Activated CD4-positive, alpha-beta T cell treated with anti-CD3 and anti-CD28 coated beads, Interleukin-2, amount 10 ng/mL, durations not matched to agents 24 days and 14 days (primary cell): ENCODE measurements around the gene LEUTX. TPM values are rescaled to one million over a fixed set of nuclear protein-coding genes. Genes with fewer than 3 reads are reported as not detected.
"Not testable (repeated sequence)": the region's sequence is repeated elsewhere in the genome, so short reads cannot be mapped to it uniquely, and the experiment has no call there.

Experiments
- DNase-seq: peaks from one replicate; pipeline ENCODE4 v3.0.0; 2022
- H3K27ac Mint-ChIP-seq: one replicate; pipeline ENCODE4 v1.8.0; 2022; ENCODE audit warnings: mild to moderate bottlenecking, mixed read lengths
- H3K27me3 Mint-ChIP-seq: one replicate; pipeline ENCODE4 v1.8.0; 2022; ENCODE audit warnings: mixed read lengths
- H3K36me3 Mint-ChIP-seq: one replicate; pipeline ENCODE4 v1.8.0; 2022; ENCODE audit warnings: low read depth, mild to moderate bottlenecking, mixed read lengths
- H3K4me1 Mint-ChIP-seq: one replicate; pipeline ENCODE4 v1.8.0; 2021; ENCODE audit warnings: mixed read lengths
- H3K4me3 Mint-ChIP-seq: one replicate; pipeline ENCODE4 v1.8.0; 2022; ENCODE audit warnings: mild to moderate bottlenecking, moderate library complexity, mixed read lengths
- H3K9me3 Mint-ChIP-seq: one replicate; pipeline ENCODE4 v1.8.0; 2021; ENCODE audit warnings: mixed read lengths
- intact Hi-C: fragments of 100-400 bp; cut with micrococcal nuclease; formaldehyde crosslinking; loops from one replicate; pipeline ENCODE4 v1.15.1; 2023
- total RNA-seq: library from RNA; stranded (reverse); gene quantifications from 2 replicates; pipeline ENCODE4 v1.2.3, GENCODE V29; 2022

LEUTX gene
- total RNA-seq, 1 donor from 2014 or later = not detected

DNA sequence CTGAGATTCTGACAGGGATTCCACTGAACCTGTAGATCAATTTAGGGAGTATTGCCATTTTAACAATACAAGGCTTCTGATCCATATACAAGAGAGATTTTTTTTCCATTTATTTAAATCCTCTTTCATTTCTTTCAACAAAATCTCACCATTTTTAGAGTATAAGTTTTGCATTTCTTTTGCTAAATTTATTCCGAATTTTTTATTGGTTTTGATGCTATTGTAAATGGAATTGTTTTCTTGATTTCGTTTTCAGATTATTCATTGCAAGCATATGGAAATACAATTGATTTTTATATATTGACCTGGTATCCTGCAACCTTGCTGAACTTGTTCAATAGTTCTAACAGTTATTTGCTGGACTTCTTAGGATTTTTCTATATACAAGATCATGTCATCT, 18.4 kb downstream of the LEUTX start:
- Mint-ChIP-seq H3K9me3 (no peaks in the 10 kb centered on the region), H3K27me3 (peaks cover 25% of the 10 kb centered on the region), H3K27ac (no peak overlapping the region), H3K4me1 (peaks cover 11% of the 10 kb centered on the region), H3K4me3 (no peak overlapping the region), H3K36me3 (no peaks in the 10 kb centered on the region)
- intact Hi-C loops = no loop called here
- no peak for DNase-seq

DNA sequence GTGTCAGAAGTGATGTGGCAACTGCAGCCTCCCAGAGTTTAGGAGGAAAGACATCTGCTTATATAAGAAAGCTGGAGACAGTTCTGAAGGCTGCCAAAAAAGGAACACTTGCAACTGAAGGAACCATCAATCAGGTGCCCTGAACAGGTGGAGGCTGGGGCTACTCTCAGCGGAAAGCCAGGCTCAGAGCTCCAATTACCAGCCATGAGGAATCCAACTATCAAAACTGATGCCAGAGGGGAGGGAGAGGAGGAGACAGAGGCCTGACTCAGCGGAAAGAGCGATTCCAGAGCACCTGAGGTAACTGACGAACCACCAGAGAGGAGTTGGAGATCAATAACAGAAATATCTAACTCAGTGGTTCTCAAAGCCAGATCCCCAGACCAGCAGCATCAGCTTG, 24.3 kb downstream of the LEUTX start:
- DNase-seq = no peak
- H3K9me3 Mint-ChIP-seq = no peaks in the 10 kb centered on the region
- no peak overlapping the region for H3K27ac Mint-ChIP-seq
- H3K4me1 Mint-ChIP-seq = no peaks in the 10 kb centered on the region
- intact Hi-C loops = no loop called here
- no peak overlapping the region for H3K4me3 Mint-ChIP-seq
- H3K27me3 Mint-ChIP-seq = peaks cover 13% of the 10 kb centered on the region
- H3K36me3 Mint-ChIP-seq = no peaks in the 10 kb centered on the region

DNA sequence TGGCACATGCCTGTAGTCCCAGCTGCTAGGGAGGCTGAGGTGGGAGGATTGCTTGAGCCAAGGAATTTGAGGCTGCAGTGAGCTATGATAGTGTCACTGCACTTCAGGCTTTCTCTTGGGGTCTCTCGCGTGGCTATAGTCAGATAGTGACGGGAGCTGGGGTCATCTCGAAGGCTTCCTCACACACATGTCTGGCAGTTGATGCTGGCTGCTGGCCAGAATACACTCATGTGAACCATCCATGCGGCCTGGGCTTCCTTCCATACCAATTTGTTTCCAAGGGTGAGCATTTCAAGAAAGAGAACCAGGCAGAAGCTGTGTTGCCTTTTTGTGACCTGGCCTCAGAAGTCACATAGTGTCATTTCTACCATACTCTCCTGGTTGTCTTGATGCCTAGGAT, 26.4 kb downstream of the LEUTX start:
- Mint-ChIP-seq H3K4me3 (no peak overlapping the region), H3K27ac (no peak overlapping the region), H3K9me3 (no peaks in the 10 kb centered on the region), H3K36me3 (no peaks in the 10 kb centered on the region), H3K27me3 (peaks cover 12% of the 10 kb centered on the region), H3K4me1 (no peaks in the 10 kb centered on the region)
- intact Hi-C loops = no loop called here
- DNase-seq = no peak

DNA sequence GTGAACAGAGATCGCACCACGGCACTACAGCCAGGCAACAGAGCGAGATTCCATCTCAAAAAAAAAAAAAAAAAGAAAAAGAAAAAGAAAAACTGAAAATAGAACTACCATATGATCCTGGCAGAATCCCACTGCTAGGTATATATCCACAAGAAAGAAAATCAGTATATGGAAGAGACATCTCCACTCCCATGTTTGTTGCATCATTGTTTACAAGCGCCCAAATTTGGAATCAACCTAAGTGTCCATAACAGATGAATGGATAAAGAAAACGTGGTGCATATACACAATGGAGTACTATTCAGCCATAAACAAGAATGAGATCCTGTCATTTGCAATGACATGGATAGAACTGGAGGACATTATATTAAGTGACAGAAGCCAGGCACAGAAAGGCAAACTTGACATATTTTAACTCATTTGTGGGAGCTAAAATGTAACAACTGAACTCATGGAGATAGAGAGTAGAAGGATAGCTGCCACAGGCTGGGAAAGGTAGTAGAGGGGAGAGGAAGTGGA, 29.3 kb downstream of the LEUTX start:
- Mint-ChIP-seq H3K27ac (no peak overlapping the region), H3K4me3 (no peak overlapping the region), H3K9me3 (no peaks in the 10 kb centered on the region), H3K36me3 (no peaks in the 10 kb centered on the region), H3K4me1 (no peaks in the 10 kb centered on the region), H3K27me3 (peaks cover 5% of the 10 kb centered on the region)
- no peak for DNase-seq
- intact Hi-C loops = no loop called here

DNA sequence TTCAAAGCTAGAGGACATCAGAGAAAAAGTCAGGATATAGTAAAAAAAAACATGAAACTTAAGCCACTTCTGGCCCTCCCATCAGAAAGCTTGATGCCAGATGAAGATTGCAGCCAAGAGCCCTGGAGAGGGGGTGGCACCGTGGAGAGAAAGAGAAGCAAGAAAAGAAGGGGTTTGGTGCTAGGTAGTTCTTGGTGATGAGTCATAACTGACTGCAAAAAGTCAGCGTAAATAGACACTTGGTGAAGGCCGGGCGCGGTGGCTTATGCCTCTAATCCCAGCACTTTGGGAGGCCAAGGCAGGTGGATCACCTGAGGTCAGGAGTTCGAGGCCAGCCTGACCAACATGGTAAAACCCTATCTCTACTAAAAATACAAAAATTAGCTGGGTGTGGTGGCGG, 30.0 kb downstream of the LEUTX start:
- H3K27me3 Mint-ChIP-seq, DNase-seq, H3K36me3 Mint-ChIP-seq, H3K9me3 Mint-ChIP-seq, intact Hi-C loops, H3K4me3 Mint-ChIP-seq, H3K4me1 Mint-ChIP-seq, H3K27ac Mint-ChIP-seq: not testable (repeated sequence)

DNA sequence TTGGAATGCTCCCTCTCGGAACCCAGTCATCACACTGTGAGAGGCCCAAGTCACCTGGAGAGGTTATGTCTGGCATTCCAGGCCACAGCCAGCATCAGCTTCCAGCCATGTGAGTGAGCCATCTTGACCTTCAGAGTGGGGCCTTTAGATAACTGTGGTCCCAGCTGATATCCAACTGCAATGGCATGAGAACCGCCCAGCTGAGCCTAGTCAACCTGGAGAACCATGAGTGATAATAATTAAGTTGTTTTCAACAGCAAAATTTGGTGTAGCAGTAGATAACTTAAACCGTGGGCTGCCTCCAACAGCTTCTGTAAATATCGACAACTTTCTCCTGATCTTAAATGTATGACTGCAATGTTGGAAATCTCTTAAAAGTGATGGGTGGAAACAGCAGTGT, 30.7 kb downstream of the LEUTX start:
- Mint-ChIP-seq H3K27ac (no peak overlapping the region), H3K27me3 (peaks cover 4% of the 10 kb centered on the region), H3K9me3 (no peaks in the 10 kb centered on the region), H3K4me3 (no peak overlapping the region), H3K4me1 (no peaks in the 10 kb centered on the region), H3K36me3 (no peaks in the 10 kb centered on the region)
- intact Hi-C loops = no loop called here
- no peak for DNase-seq

DNA sequence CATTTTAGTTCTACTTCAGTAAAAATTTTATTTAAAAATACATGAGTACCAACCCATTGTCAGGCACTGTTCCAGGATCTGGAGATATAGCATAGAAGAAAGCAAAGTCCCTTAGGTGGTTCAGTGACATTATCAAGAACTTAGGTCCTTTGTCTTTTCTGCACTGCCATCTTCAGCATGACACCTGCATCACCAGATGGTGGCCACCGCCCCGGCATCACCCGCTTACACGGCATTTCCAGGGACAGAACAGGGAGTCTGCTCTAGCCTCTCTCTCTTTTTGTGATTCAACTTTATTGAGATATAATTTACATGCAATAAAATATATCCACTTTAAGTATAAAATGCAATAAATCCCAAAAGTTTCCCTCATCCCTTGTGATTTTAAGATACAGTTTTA, 31.8 kb downstream of the LEUTX start:
- peaks cover 4% of the 10 kb centered on the region for H3K27me3 Mint-ChIP-seq
- H3K4me3 Mint-ChIP-seq = no peak overlapping the region
- no peaks in the 10 kb centered on the region for H3K36me3 Mint-ChIP-seq
- H3K4me1 Mint-ChIP-seq = no peaks in the 10 kb centered on the region
- DNase-seq = no peak
- H3K9me3 Mint-ChIP-seq = no peaks in the 10 kb centered on the region
- H3K27ac Mint-ChIP-seq = no peak overlapping the region
- intact Hi-C loops = no loop called here

DNA sequence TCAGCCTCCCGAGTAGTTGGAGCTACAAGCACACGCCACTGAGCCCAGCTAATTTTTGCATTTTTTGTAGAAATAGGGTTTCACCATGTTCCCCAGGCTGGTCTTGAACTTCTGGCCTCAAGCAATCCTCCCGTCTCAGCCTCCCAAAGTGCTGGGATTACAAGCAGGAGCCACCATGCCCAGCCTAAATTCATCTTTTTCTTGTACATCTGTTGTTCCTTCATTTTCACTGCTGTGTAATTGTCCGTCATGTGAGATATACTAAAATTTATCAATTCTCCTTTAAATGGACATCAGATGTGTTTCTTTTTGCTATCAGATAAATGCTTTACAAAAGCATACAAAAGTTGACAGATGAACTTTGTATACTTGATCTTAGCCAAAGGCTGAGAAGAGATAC, 32.4 kb downstream of the LEUTX start:
- no peak for DNase-seq
- no peak overlapping the region for H3K4me3 Mint-ChIP-seq
- H3K27me3 Mint-ChIP-seq = peaks cover 2% of the 10 kb centered on the region
- peaks cover 2% of the 10 kb centered on the region for H3K4me1 Mint-ChIP-seq
- H3K36me3 Mint-ChIP-seq = peaks cover 2% of the 10 kb centered on the region
- intact Hi-C loops = no loop called here
- no peaks in the 10 kb centered on the region for H3K9me3 Mint-ChIP-seq
- H3K27ac Mint-ChIP-seq = no peak overlapping the region

DNA sequence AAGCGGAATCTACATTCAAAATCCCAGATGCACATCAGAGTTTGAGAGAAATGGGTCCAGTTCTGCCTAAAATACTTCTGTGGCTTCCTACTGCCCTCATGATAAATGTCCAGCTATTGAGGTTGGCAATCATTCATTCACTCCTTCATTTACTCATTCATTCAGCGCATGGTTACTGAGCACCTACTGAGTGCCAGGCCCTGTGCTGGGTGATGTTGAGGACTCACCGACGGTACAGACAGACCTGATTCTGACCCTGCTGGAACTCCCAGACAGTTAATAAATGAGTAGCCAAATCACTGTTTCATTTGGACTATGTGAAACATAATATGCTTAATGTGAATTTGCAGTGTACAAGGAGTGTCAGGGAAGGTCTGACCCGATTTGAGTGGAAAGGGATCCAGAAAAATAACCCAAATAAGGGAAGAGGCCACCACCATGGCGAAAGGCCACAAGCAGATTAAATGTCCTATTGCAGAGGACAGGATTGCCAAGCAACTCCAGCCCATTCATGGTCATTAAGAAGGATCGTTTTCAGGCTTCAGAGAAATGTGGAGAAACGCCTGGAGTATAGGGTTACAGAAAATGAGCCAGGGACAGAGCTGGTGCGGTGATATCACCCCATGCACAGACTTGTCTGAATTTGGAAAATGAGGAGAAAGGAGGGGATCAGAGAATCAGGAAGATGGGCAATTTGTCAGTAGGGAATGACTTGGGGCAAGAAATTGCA, 34.8 kb downstream of the LEUTX start:
- Mint-ChIP-seq H3K36me3 (peaks cover 2% of the 10 kb centered on the region), H3K4me1 (peaks cover 5% of the 10 kb centered on the region), H3K27me3 (no peaks in the 10 kb centered on the region), H3K9me3 (no peaks in the 10 kb centered on the region), H3K4me3 (no peak overlapping the region), H3K27ac (no peak overlapping the region)
- DNase-seq = no peak
- intact Hi-C loops = no loop called here

DNA sequence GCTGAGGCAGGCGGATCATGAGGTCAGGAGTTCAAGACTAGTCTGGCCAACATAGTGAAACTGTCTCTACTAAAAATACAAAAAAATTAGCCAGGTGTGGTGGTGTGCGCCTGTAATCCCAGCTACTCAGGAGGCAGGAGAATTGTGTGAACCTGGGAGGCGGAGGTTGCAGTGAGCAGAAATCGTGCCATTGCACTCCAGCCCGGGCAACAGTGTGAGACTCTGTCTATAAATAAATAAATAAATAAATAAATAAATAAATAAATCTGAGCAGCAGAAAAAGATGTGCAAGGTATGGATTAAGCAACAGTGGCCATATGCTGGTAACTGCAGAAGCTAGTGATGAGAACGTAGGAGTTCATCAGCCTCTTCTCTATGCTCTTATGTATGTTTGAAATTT, 35.5 kb downstream of the LEUTX start:
- H3K27me3 Mint-ChIP-seq, intact Hi-C loops, H3K4me3 Mint-ChIP-seq, H3K9me3 Mint-ChIP-seq, H3K27ac Mint-ChIP-seq, H3K4me1 Mint-ChIP-seq, DNase-seq, H3K36me3 Mint-ChIP-seq: not testable (repeated sequence)

DNA sequence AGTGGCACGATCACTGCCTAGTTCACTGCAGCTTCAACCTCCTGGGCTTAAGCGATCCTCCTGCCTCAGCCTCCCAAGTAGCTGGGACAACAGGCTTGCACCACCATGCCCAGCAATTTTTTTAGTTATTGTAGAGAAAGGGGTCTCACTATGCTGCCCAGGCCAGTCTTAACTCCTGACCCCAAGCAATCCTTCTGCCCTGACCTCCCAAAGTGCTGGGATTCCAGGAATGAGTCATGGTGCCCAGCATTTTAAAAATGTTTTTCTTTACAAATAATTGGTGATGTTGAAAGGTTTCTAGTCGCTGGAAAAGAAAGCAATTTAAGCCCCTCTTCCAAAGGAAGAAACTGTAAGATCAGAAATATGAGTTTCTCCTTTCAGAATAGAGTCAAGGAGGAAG, 35.9 kb downstream of the LEUTX start:
- intact Hi-C loops = no loop called here
- Mint-ChIP-seq H3K27ac (no peak overlapping the region), H3K27me3 (no peaks in the 10 kb centered on the region), H3K9me3 (no peaks in the 10 kb centered on the region), H3K36me3 (peaks cover 5% of the 10 kb centered on the region), H3K4me3 (no peak overlapping the region), H3K4me1 (peaks cover 8% of the 10 kb centered on the region)
- no peak for DNase-seq

DNA sequence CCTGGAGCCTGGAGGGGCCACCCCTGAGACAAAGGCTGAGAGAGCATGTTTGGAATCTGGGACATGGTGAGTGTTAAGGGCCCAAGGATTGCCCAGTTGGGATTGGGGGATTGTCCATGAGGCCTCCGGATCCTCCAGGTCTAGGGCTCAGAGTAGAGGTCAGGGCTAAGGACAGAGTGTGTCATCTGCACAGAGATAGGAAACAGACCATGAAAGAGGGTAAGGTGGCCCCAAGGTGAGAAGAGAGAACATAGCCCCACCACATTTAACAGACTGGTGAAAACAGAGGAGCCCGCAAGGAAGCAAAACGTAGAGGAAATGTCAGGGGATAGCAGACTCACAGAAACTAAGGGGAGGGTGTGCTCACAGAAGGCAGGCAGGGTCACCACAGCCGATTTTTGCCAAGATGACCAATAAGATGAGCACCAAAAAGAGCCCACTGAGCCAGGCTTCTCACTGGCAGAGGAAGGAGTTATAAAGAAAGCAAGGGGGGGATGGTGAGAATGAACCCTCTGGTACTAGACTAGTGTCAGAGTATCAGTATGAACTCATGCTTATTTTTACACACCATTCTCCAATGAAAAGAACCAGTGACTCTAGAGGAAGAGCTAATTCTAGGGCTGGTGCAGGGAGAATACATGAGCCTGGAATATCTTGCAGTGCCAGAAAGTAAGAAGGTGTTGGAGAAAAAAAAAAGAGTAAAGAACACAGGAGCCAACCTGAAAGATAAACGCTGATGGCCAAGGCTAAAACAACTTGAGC, 37.8 kb downstream of the LEUTX start:
- H3K27ac Mint-ChIP-seq = no peak overlapping the region
- peaks cover 8% of the 10 kb centered on the region for H3K4me1 Mint-ChIP-seq
- no peaks in the 10 kb centered on the region for H3K27me3 Mint-ChIP-seq
- H3K36me3 Mint-ChIP-seq = peaks cover 7% of the 10 kb centered on the region
- H3K9me3 Mint-ChIP-seq = no peaks in the 10 kb centered on the region
- intact Hi-C loops = no loop called here
- no peak overlapping the region for H3K4me3 Mint-ChIP-seq
- no peak for DNase-seq

DNA sequence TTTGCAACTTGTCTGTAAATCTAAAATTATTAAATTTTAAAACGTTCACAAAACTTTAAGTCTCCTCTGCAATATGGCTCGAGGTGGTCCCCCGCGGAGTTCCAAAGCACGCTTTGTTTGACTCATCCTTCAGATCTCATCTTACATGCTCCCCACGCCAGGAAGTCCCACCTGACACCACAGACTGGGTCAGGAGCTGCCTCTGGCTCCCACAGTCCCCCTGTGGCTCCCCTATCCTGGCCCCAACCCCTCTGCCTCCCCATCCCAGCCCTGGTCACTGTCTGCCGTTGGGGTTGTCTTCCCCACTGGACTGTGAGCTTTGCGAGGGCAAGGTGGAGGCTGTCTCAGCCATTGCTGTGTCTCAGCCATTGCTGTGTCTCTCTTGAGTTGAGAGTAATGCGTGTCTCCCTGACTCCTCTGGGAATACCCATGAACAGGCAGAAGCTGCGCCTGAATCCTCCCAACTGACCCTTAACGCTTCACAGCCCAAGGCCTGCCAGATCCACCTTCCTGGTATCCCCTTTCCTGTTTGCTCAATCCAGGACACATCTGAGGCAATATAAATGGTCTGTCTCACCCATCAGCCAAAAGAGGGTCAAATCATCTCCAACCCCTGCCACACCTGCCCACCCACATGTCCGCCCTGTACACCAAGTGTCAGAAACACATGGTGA, 39.4 kb downstream of the LEUTX start:
- H3K27me3 Mint-ChIP-seq = no peaks in the 10 kb centered on the region
- peaks cover 8% of the 10 kb centered on the region for H3K4me1 Mint-ChIP-seq
- H3K27ac Mint-ChIP-seq = no peak overlapping the region
- H3K4me3 Mint-ChIP-seq = no peak overlapping the region
- no peaks in the 10 kb centered on the region for H3K9me3 Mint-ChIP-seq
- DNase-seq = no peak
- peaks cover 7% of the 10 kb centered on the region for H3K36me3 Mint-ChIP-seq
- intact Hi-C loops = no loop called here

DNA sequence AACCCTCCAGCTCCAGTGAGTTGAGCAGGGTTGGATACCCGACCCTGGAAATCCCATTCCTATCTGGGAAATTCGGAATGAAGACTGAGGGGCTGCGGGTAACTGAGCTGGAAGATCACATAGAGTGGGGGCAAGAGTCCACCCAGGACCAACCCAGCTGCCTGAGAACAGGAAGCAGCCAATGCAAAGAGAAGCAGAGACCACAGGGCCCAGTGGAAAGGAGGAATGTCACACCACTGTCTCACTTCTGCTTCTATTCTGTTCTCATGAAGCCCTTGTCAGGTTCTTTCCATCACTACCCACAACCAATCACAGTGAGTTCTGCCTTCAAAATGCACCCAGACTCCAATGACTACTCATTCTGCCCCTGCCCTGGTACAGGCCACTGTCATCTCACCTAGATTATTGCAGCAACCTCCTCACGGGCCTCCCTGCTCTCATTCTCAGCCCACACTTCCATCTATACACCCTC, 40.0 kb downstream of the LEUTX start:
- no peak for DNase-seq
- Mint-ChIP-seq H3K27ac (no peak overlapping the region), H3K9me3 (no peaks in the 10 kb centered on the region), H3K4me3 (no peak overlapping the region), H3K36me3 (peaks cover 7% of the 10 kb centered on the region), H3K27me3 (no peaks in the 10 kb centered on the region), H3K4me1 (peaks cover 8% of the 10 kb centered on the region)
- intact Hi-C loops = no loop called here
